Activated naive CD4-positive, alpha-beta T cell treated with anti-CD3 and anti-CD28 coated beads, Interleukin-2, amount 50 U/mL, for 24 hours (primary cell): ENCODE data around the gene PI4K2B.
"Not testable (repeated sequence)": the region's sequence is repeated elsewhere in the genome, so short reads cannot be mapped to it uniquely, and the experiment has no call there.

Source experiments
- H3K27ac Mint-ChIP-seq: one replicate; pipeline ENCODE4 v1.8.0; 2021; ENCODE audit warnings: mild to moderate bottlenecking, mixed read lengths
- H3K27me3 Mint-ChIP-seq: one replicate; pipeline ENCODE4 v1.8.0; 2021; ENCODE audit warnings: mixed read lengths
- H3K36me3 Mint-ChIP-seq: one replicate; pipeline ENCODE4 v1.8.0; 2021; ENCODE audit warnings: mixed read lengths
- H3K4me1 Mint-ChIP-seq: one replicate; pipeline ENCODE4 v1.8.0; 2021; ENCODE audit warnings: mixed read lengths
- H3K4me3 Mint-ChIP-seq: one replicate; pipeline ENCODE4 v1.8.0; 2021; ENCODE audit warnings: mild to moderate bottlenecking, mixed read lengths
- H3K9me3 Mint-ChIP-seq: one replicate; pipeline ENCODE4 v1.8.0; 2021; ENCODE audit warnings: mixed read lengths

PI4K2B gene

GRCh38 chr4:25233737-25234389, at the start of gene PI4K2B:
TSS of gene PI4K2B (plus strand) at chr4:25234033. CDS start at chr4:25234164, 131 bp downstream.
- peaks cover 19% of the 10 kb centered on the region for H3K36me3 Mint-ChIP-seq

GRCh38 chr4:25184056-25184455, 49.8 kb upstream of the PI4K2B start:
- H3K4me3 Mint-ChIP-seq: no peak overlapping the region
- peaks cover 4% of the 10 kb centered on the region for H3K36me3 Mint-ChIP-seq
- H3K4me1 Mint-ChIP-seq: peaks cover 30% of the 10 kb centered on the region
- no peak overlapping the region for H3K27ac Mint-ChIP-seq
- no peaks in the 10 kb centered on the region for H3K9me3 Mint-ChIP-seq
- no peaks in the 10 kb centered on the region for H3K27me3 Mint-ChIP-seq

More at GRCh38 chr4:25233737-25234389, at the start of gene PI4K2B:
- H3K27ac Mint-ChIP-seq: peak within 1 kb of the TSS; percentile 98
- peaks cover 7% of the 10 kb centered on the region for H3K9me3 Mint-ChIP-seq
- H3K4me1 Mint-ChIP-seq: peaks cover 52% of the 10 kb centered on the region
- H3K4me3 Mint-ChIP-seq: peak within 1 kb of the TSS; percentile 99
- H3K27me3 Mint-ChIP-seq: no peaks in the 10 kb centered on the region

GRCh38 chr4:25190407-25190806, 43.4 kb upstream of the PI4K2B start:
- no peak overlapping the region for H3K4me3 Mint-ChIP-seq
- no peaks in the 10 kb centered on the region for H3K27me3 Mint-ChIP-seq
- H3K9me3 Mint-ChIP-seq: no peaks in the 10 kb centered on the region
- no peak overlapping the region for H3K27ac Mint-ChIP-seq
- H3K36me3 Mint-ChIP-seq: peaks cover 7% of the 10 kb centered on the region
- H3K4me1 Mint-ChIP-seq: peaks cover 5% of the 10 kb centered on the region

- Mint-ChIP-seq H3K27me3 (no peaks in the 10 kb centered on the region), H3K36me3 (peaks cover 27% of the 10 kb centered on the region), H3K4me3 (no peak overlapping the region), H3K9me3 (no peaks in the 10 kb centered on the region), H3K4me1 (peaks cover 5% of the 10 kb centered on the region), H3K27ac (no peak overlapping the region)
Measured at GRCh38 chr4:25198713-25199112, 35.1 kb upstream of the PI4K2B start.

- Mint-ChIP-seq H3K36me3 (peaks cover 5% of the 10 kb centered on the region), H3K27me3 (no peaks in the 10 kb centered on the region), H3K4me3 (no peak overlapping the region), H3K9me3 (peaks cover 12% of the 10 kb centered on the region), H3K4me1 (no peaks in the 10 kb centered on the region), H3K27ac (no peak overlapping the region)
Measured at GRCh38 chr4:25207997-25208396, 25.8 kb upstream of the PI4K2B start.

GRCh38 chr4:25209702-25210101, 24.1 kb upstream of the PI4K2B start:
- no peaks in the 10 kb centered on the region for H3K27me3 Mint-ChIP-seq
- no peak overlapping the region for H3K4me3 Mint-ChIP-seq
- peaks cover 8% of the 10 kb centered on the region for H3K36me3 Mint-ChIP-seq
- H3K4me1 Mint-ChIP-seq: no peaks in the 10 kb centered on the region
- H3K9me3 Mint-ChIP-seq: peaks cover 23% of the 10 kb centered on the region
- H3K27ac Mint-ChIP-seq: no peak overlapping the region

- Mint-ChIP-seq H3K27ac (no peak overlapping the region), H3K4me1 (no peaks in the 10 kb centered on the region), H3K27me3 (no peaks in the 10 kb centered on the region), H3K4me3 (no peak overlapping the region), H3K9me3 (peaks cover 23% of the 10 kb centered on the region), H3K36me3 (peaks cover 8% of the 10 kb centered on the region)
Measured at GRCh38 chr4:25211721-25212120, 22.1 kb upstream of the PI4K2B start.

- H3K27me3 Mint-ChIP-seq: no peaks in the 10 kb centered on the region
- peaks cover 18% of the 10 kb centered on the region for H3K9me3 Mint-ChIP-seq
- no peaks in the 10 kb centered on the region for H3K4me1 Mint-ChIP-seq
- peaks cover 7% of the 10 kb centered on the region for H3K36me3 Mint-ChIP-seq
- H3K4me3 Mint-ChIP-seq: no peak overlapping the region
- no peak overlapping the region for H3K27ac Mint-ChIP-seq
Measured at GRCh38 chr4:25212822-25213221, 21.0 kb upstream of the PI4K2B start.

GRCh38 chr4:25213347-25213979, 20.4 kb upstream of the PI4K2B start:
- no peaks in the 10 kb centered on the region for H3K4me1 Mint-ChIP-seq
- H3K36me3 Mint-ChIP-seq: peaks cover 6% of the 10 kb centered on the region
- H3K9me3 Mint-ChIP-seq: peaks cover 18% of the 10 kb centered on the region

GRCh38 chr4:25214750-25215149, 19.1 kb upstream of the PI4K2B start:
- H3K9me3 Mint-ChIP-seq: peaks cover 18% of the 10 kb centered on the region
- H3K27me3 Mint-ChIP-seq, H3K27ac Mint-ChIP-seq, H3K4me3 Mint-ChIP-seq, H3K4me1 Mint-ChIP-seq: not testable (repeated sequence)
- peaks cover 12% of the 10 kb centered on the region for H3K36me3 Mint-ChIP-seq

More at GRCh38 chr4:25213347-25213979, 20.4 kb upstream of the PI4K2B start:
- no peak overlapping the region for H3K27ac Mint-ChIP-seq
- H3K4me3 Mint-ChIP-seq: no peak overlapping the region
- H3K27me3 Mint-ChIP-seq: no peaks in the 10 kb centered on the region

GRCh38 chr4:25215511-25215910, 18.3 kb upstream of the PI4K2B start:
- H3K36me3 Mint-ChIP-seq: peaks cover 18% of the 10 kb centered on the region
- no peaks in the 10 kb centered on the region for H3K27me3 Mint-ChIP-seq
- H3K27ac Mint-ChIP-seq: no peak overlapping the region
- no peak overlapping the region for H3K4me3 Mint-ChIP-seq
- no peaks in the 10 kb centered on the region for H3K4me1 Mint-ChIP-seq
- peaks cover 20% of the 10 kb centered on the region for H3K9me3 Mint-ChIP-seq

- no peaks in the 10 kb centered on the region for H3K4me1 Mint-ChIP-seq
- peaks cover 22% of the 10 kb centered on the region for H3K9me3 Mint-ChIP-seq
- H3K27me3 Mint-ChIP-seq: no peaks in the 10 kb centered on the region
- no peak overlapping the region for H3K4me3 Mint-ChIP-seq
- no peak overlapping the region for H3K27ac Mint-ChIP-seq
- peaks cover 31% of the 10 kb centered on the region for H3K36me3 Mint-ChIP-seq
Measured at GRCh38 chr4:25221377-25221776, 12.5 kb upstream of the PI4K2B start.

- Mint-ChIP-seq H3K27ac (peak overlapping the region; percentile 35), H3K9me3 (peaks cover 35% of the 10 kb centered on the region), H3K4me1 (no peaks in the 10 kb centered on the region), H3K4me3 (no peak overlapping the region), H3K36me3 (peaks cover 41% of the 10 kb centered on the region), H3K27me3 (no peaks in the 10 kb centered on the region)
Measured at GRCh38 chr4:25223802-25224375, 9.9 kb upstream of the PI4K2B start.

- peaks cover 22% of the 10 kb centered on the region for H3K9me3 Mint-ChIP-seq
- H3K4me1 Mint-ChIP-seq: peaks cover 23% of the 10 kb centered on the region
- H3K27me3 Mint-ChIP-seq: no peaks in the 10 kb centered on the region
- H3K27ac Mint-ChIP-seq: no peak overlapping the region
- peaks cover 30% of the 10 kb centered on the region for H3K36me3 Mint-ChIP-seq
- H3K4me3 Mint-ChIP-seq: no peak overlapping the region
Measured at GRCh38 chr4:25229804-25230203, 4.0 kb upstream of the PI4K2B start.

- Mint-ChIP-seq H3K9me3 (peaks cover 14% of the 10 kb centered on the region), H3K36me3 (peaks cover 21% of the 10 kb centered on the region), H3K4me1 (peaks cover 48% of the 10 kb centered on the region), H3K4me3 (peak overlapping the region; percentile 88), H3K27me3 (no peaks in the 10 kb centered on the region), H3K27ac (peak overlapping the region; percentile 93)
Measured at GRCh38 chr4:25233194-25233593, 639 bp upstream of the PI4K2B start.
